BJ (cell line): ENCODE results near the gene SOST. TPM values are rescaled to one million over a fixed set of nuclear protein-coding genes. Genes with fewer than 3 reads are reported as not detected.

ENCODE experiments used
- CTCF ChIA-PET: fragments of 350-600 bp; formaldehyde crosslinking; extraction: SDS; loops from one replicate; lab custom pipeline; 2021; ENCODE audit warnings: antibody characterized with exemption, inconsistent platforms; lab: Yijun Ruan, JAX
- POLR2A ChIA-PET: fragments of 300-600 bp; sonication (Branson Sonifier 250); formaldehyde crosslinking; extraction: SDS; loops from one replicate; lab custom pipeline; 2021; ENCODE audit warnings: antibody characterized with exemption; lab: Charles Lee
- DNase-seq: peaks from one replicate; pipeline ENCODE4 v3.0.0-alpha.2; 2011; ENCODE audit warnings: low read depth
- H3K27me3 ChIP-seq: 2 replicates; pipeline ENCODE4 v1.6.0; 2011; ENCODE audit warnings: low read length; ENCODE audit not compliant: control insufficient read depth, insufficient read depth
- H3K36me3 ChIP-seq: 2 replicates; pipeline ENCODE4 v1.5.1; 2011; ENCODE audit warnings: low read length; ENCODE audit not compliant: control insufficient read depth, insufficient read depth
- H3K4me3 ChIP-seq: 2 replicates; pipeline ENCODE4 v1.5.1; 2011; ENCODE audit warnings: low read depth, mild to moderate bottlenecking, control low read depth, low read length
- polyA minus RNA-seq: library from RNA; depleted of rRNA, polyadenylated mRNA; stranded (reverse); fragments of >200 nt; gene quantifications from 2 replicates; pipeline ENCODE4 v1.2.3, GENCODE V29; 2011; rRNA and poly(A)+ RNA removed
- polyA plus RNA-seq: library from polyadenylated mRNA; depleted of rRNA; stranded (reverse); fragments of >200 nt; gene quantifications from 2 replicates; pipeline ENCODE4 v1.2.3, GENCODE V29; 2011; rRNA removed
- TF ChIP-seq, protein P1 (sequence below): IDR thresholded peaks from 2 replicates; pipeline ENCODE4 v1.5.1; 2011; ENCODE audit warnings: low read depth, mild to moderate bottlenecking, control low read depth, inconsistent platforms, low read length, moderate library complexity; ENCODE audit not compliant: insufficient read depth

Gene SOST
- polyA plus RNA-seq (not detected in 2 replicates), polyA minus RNA-seq (not detected in 2 replicates)

DNA sequence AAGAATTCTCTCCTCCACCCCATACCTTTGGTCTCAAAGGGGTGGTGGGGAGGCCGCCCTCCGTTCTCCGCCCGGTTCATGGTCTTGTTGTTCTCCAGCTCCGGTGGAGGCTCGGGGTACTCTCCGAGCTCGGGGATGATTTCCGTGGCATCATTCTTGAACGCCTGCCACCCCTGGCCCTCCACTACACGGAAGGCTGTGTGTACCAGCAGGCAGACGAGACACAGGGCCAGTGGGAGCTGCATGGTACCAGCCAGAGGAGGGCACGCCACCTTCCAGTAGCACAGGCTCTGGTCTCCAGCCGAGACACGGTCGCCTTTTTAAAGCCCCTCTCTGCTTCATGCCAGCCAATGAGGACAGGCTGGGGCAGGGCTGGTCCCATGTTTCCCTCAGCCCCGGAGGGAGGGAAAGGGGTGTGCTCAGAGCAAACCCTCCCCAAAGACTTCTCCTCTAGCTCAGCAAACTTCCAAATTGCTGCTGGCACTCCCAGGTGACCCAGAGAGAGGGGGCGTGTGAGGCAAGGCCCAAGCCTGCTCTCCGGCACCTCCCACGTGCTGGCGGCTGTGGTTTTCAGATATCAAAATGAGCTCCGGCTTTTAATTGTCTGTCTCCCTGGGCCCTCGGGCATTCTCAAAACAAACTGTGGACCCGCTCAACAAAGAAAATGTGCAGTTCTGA, at the start of gene SOST:
Gene SOST, minus strand, starts transcription at position 295 of the 678 bp plus-strand sequence. Its CDS starts 50 bp downstream, at position 245.
- CTCF ChIA-PET = interaction anchor here (0.7 to 19.9 kb wide), 9 partner anchors 8 to 972 kb away, joined by 3 to 784 read pairs (median 10); no protein-coding TSS in a partner anchor
- no peak for DNase-seq
- Histone ChIP-seq H3K36me3 (no peaks in the 10 kb centered on the region), H3K27me3 (peaks cover 21% of the 10 kb centered on the region), H3K4me3 (no peak within 1 kb of the TSS)
- TF ChIP-seq, protein P1, sequence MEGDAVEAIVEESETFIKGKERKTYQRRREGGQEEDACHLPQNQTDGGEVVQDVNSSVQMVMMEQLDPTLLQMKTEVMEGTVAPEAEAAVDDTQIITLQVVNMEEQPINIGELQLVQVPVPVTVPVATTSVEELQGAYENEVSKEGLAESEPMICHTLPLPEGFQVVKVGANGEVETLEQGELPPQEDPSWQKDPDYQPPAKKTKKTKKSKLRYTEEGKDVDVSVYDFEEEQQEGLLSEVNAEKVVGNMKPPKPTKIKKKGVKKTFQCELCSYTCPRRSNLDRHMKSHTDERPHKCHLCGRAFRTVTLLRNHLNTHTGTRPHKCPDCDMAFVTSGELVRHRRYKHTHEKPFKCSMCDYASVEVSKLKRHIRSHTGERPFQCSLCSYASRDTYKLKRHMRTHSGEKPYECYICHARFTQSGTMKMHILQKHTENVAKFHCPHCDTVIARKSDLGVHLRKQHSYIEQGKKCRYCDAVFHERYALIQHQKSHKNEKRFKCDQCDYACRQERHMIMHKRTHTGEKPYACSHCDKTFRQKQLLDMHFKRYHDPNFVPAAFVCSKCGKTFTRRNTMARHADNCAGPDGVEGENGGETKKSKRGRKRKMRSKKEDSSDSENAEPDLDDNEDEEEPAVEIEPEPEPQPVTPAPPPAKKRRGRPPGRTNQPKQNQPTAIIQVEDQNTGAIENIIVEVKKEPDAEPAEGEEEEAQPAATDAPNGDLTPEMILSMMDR = no peak
- POLR2A ChIA-PET = no interaction called here

- ChIA-PET POLR2A (no interaction called here), CTCF (interaction anchor here (1.0 kb wide), 1 partner anchor 23 kb away, joined by 3 read pairs; no protein-coding TSS in a partner anchor)
- TF ChIP-seq, protein P1 = no peak
These were observed 49.5 kb upstream of the SOST start for GRCh38 chr17:43808076-43808475.

GRCh38 chr17:43805117-43805516, 46.5 kb upstream of the SOST start:
- H3K4me3 ChIP-seq = no peak overlapping the region
- no peak for DNase-seq
- TF ChIP-seq, protein P1 = no peak
- CTCF ChIA-PET = no interaction called here
- H3K27me3 ChIP-seq = no peaks in the 10 kb centered on the region
- POLR2A ChIA-PET = no interaction called here
- H3K36me3 ChIP-seq = peaks cover 3% of the 10 kb centered on the region; the same call in 1 of the 2 replicates

More at GRCh38 chr17:43808076-43808475, 49.5 kb upstream of the SOST start:
- no peaks in the 10 kb centered on the region for H3K27me3 ChIP-seq
- peaks cover 8% of the 10 kb centered on the region for H3K36me3 ChIP-seq
- no peak for DNase-seq
- H3K4me3 ChIP-seq = no peak overlapping the region

- ChIA-PET CTCF (interaction anchor here (0.8 kb wide), 1 partner anchor 76 kb away, joined by 3 read pairs; no protein-coding TSS in a partner anchor), POLR2A (interaction anchor here (0.5 kb wide), 1 partner anchor 261 kb away, joined by 5 read pairs; no protein-coding TSS in a partner anchor)
- TF ChIP-seq, protein P1 = no peak
- no peak for DNase-seq
- H3K36me3 ChIP-seq = peaks cover 3% of the 10 kb centered on the region; the same call in 1 of the 2 replicates
- no peaks in the 10 kb centered on the region for H3K27me3 ChIP-seq
- no peak overlapping the region for H3K4me3 ChIP-seq
These were observed 45.2 kb upstream of the SOST start for GRCh38 chr17:43803758-43804157.

- Histone ChIP-seq H3K4me3 (no peak overlapping the region), H3K36me3 (peaks cover 1% of the 10 kb centered on the region; the same call in 1 of the 2 replicates), H3K27me3 (no peaks in the 10 kb centered on the region)
- DNase-seq = no peak
- ChIA-PET CTCF (no interaction called here), POLR2A (no interaction called here)
- TF ChIP-seq, protein P1 = no peak
These were observed 43.3 kb upstream of the SOST start for GRCh38 chr17:43801844-43802243.
